HAP-1 (cell line): ENCODE measurements around the gene CHCHD3.

Experiments used
- DNase-seq, 2 experiments: peaks; one replicate each; pipeline ENCODE4 v3.0.0-alpha.2; 2016 to 2020; ENCODE audit warnings: low spot score in 2 of 2
- H3K27me3 ChIP-seq: fragments of 250-450 bp; sonication (Bioruptor Pico); 2 replicates; pipeline ENCODE4 v1.5.1; 2020; ENCODE audit warnings: low read depth, mild to moderate bottlenecking, moderate library complexity
- H3K36me3 ChIP-seq: fragments of 250-450 bp; sonication (Bioruptor Pico); replicated peaks from 2 replicates; pipeline ENCODE4 v1.5.1; 2020; ENCODE audit warnings: mild to moderate bottlenecking
- H3K4me1 ChIP-seq: fragments of 250-450 bp; sonication (Bioruptor Pico); 2 replicates; pipeline ENCODE4 v1.5.1; 2020; ENCODE audit warnings: mild to moderate bottlenecking
- H3K4me3 ChIP-seq: fragments of 250-450 bp; sonication (Bioruptor Pico); 2 replicates; pipeline ENCODE4 v1.5.1; 2020; ENCODE audit warnings: mild to moderate bottlenecking, moderate library complexity
- H3K9me3 ChIP-seq: fragments of 250-450 bp; sonication (Bioruptor Pico); 2 replicates; pipeline ENCODE4 v1.5.1; 2020; ENCODE audit warnings: mild to moderate bottlenecking, moderate library complexity
- in situ Hi-C: fragments of 300-500 bp; cut with MboI; formaldehyde crosslinking; loops from 3 replicates; pipeline ENCODE4 v1.14.3; 2020; ENCODE audit warnings: low sequenced_read_pairs, inconsistent platforms, mixed read lengths

Gene CHCHD3

DNA sequence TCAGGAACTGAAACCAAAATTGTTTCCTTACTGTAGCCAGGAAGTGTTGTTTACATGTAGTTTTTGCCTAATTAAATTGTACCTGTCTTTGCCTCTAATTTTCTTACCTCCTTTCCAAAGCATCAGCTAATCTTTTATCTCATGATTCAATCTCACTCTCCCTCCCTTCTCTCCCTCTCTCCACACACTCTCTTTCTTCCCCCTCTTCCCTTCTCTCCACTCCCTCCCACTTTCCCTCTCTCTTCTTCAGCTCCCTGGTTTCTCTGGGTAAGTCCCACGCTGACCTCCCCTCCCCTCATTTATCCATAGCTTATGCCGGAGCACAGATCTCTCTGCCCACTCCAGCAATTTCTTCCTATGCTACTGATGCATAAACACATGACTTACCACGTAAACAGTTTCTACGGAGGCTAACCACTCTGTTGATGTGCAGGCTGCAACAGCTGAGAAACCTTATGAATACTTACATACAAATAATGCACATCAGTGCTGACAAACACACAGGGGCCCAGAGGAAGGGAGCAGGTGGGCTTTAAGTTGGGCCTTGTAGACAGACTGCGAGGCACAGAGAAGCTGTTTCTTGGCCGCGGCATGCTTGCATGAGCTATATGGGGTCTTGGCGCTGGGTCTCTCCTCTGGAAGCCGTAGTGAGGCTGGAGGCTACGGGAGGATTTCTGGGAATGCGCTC, 331.2 kb downstream of the CHCHD3 start:
- no peaks in the 10 kb centered on the region for H3K36me3 ChIP-seq
- H3K4me1 ChIP-seq, result peaks cover 9% of the 10 kb centered on the region; the same call in 1 of the 2 replicates
- no peak for DNase-seq
- H3K27me3 ChIP-seq, result peaks cover 70% of the 10 kb centered on the region
- no peak overlapping the region for H3K4me3 ChIP-seq
- in situ Hi-C loops, result no loop called here
- no peaks in the 10 kb centered on the region for H3K9me3 ChIP-seq

GRCh38 chr7:132750096-132750495, 331.8 kb downstream of the CHCHD3 start:
- Histone ChIP-seq H3K4me3 (no peak overlapping the region), H3K9me3 (no peaks in the 10 kb centered on the region), H3K4me1 (peaks cover 9% of the 10 kb centered on the region; the same call in 1 of the 2 replicates), H3K27me3 (peaks cover 65% of the 10 kb centered on the region), H3K36me3 (no peaks in the 10 kb centered on the region)
- DNase-seq, result no peak
- in situ Hi-C loops, result no loop called here

DNA sequence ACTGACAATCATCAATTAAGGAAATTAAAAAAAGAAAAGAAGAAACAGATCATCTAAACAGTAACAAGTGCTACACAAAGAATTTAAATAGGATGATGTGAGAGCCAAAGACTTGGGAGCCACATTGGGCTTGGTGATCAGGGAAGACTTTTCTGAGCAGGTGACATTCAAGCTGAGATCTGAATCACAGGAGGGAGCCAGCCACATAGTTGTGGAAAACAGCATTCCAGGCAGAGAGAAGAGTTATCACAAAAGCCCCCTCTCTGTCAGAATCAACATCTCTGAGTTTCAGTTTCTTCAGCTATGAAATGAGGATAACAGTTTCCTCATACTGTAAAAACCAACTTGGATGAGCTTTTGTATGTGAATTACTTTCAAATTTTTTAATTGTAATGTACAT, 336.4 kb downstream of the CHCHD3 start:
- in situ Hi-C loops, result no loop called here
- H3K9me3 ChIP-seq, result peaks cover 10% of the 10 kb centered on the region
- no peaks in the 10 kb centered on the region for H3K36me3 ChIP-seq
- H3K27me3 ChIP-seq, result peaks cover 63% of the 10 kb centered on the region
- no peak for DNase-seq
- H3K4me3 ChIP-seq, result no peak overlapping the region
- H3K4me1 ChIP-seq, result no peaks in the 10 kb centered on the region

GRCh38 chr7:132743974-132744373, 337.9 kb downstream of the CHCHD3 start:
- Histone ChIP-seq H3K27me3 (peaks cover 60% of the 10 kb centered on the region), H3K4me3 (no peak overlapping the region), H3K36me3 (no peaks in the 10 kb centered on the region), H3K9me3 (peaks cover 10% of the 10 kb centered on the region), H3K4me1 (no peaks in the 10 kb centered on the region)
- in situ Hi-C loops, result no loop called here
- no peak for DNase-seq

- Histone ChIP-seq H3K9me3 (peaks cover 10% of the 10 kb centered on the region), H3K4me1 (no peaks in the 10 kb centered on the region), H3K27me3 (peaks cover 61% of the 10 kb centered on the region), H3K36me3 (no peaks in the 10 kb centered on the region), H3K4me3 (no peak overlapping the region)
- DNase-seq, result no peak
- in situ Hi-C loops, result no loop called here
Observed at GRCh38 chr7:132742189-132742612, 339.7 kb downstream of the CHCHD3 start.

DNA sequence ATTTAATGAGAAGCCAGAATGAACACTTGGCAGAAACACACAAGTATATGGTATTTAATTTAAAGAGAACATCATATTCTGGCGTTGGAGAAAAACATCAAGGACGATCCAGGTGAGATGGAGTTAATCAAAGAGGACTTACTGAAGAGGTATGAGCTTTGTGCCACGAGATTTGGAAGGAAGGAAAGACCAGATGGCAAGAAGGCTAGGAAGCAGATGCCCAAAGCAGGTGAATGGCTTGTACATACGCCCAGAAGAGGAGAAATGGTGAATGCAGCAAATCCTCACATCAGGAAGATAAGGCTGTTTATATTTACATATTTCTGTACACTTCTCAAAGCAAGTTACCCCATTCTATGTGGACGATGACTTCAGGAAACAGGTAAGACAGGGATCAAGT, 341.7 kb downstream of the CHCHD3 start:
- H3K4me3 ChIP-seq, result no peak overlapping the region
- H3K9me3 ChIP-seq, result peaks cover 10% of the 10 kb centered on the region
- no peaks in the 10 kb centered on the region for H3K36me3 ChIP-seq
- no peak for DNase-seq
- H3K27me3 ChIP-seq, result peaks cover 66% of the 10 kb centered on the region
- in situ Hi-C loops, result no loop called here
- H3K4me1 ChIP-seq, result no peaks in the 10 kb centered on the region

DNA sequence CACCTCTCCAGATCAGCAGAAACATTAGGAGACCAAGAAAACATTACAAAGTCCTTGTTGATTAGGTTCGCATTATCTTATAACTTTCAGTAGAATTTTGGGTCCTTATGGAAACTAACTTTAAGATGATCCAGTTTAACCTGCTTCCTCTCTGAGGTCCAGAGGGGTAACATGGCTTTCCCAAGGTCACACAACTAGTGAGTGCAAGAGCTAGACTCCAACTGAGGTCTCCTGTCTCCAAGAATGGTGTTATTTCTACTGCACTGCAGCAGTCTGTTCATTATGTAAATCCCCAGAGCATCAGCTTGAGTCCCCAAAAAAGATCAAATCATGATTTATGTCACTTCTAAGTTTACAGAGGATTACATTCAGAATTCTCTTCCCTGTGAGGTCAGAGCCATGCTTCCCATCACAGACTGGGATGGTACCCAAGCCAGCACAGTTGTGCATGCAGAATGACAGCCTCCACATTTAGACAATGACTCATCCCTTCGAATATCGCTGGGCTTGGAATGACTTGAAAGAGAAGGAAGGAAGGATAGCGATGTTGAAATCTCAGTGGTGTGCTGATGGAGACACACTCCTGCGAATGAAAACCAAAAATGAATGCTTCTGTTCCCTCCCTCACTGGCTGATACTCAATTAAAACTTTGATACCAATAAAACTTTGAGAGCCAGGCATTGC, 342.5 kb downstream of the CHCHD3 start:
- peaks cover 4% of the 10 kb centered on the region for H3K9me3 ChIP-seq
- no peak overlapping the region for H3K4me3 ChIP-seq
- H3K27me3 ChIP-seq, result peaks cover 65% of the 10 kb centered on the region
- DNase-seq, result no peak
- no peaks in the 10 kb centered on the region for H3K36me3 ChIP-seq
- in situ Hi-C loops, result no loop called here
- no peaks in the 10 kb centered on the region for H3K4me1 ChIP-seq

DNA sequence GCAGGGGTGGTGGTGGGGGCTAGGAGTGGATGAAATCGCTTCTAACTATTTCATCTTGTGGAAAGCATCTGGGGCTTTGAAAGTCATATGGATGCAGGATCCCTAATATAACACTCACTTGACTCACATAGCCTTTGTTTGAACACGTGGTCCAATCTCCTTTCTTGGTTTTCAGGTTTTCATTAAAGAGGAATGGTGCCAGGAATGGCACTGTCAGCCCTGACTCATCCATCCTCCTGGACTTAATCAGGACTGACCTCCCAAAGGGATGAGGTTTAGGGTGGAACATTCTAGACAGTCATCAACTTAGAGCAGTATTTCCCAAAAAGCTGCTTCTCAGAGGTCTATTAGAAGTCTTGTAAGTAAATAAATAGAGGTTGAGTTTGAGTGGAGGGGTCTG, 343.6 kb downstream of the CHCHD3 start:
- Histone ChIP-seq H3K36me3 (no peaks in the 10 kb centered on the region), H3K4me1 (no peaks in the 10 kb centered on the region), H3K4me3 (no peak overlapping the region), H3K27me3 (peaks cover 65% of the 10 kb centered on the region), H3K9me3 (no peaks in the 10 kb centered on the region)
- in situ Hi-C loops, result no loop called here
- no peak for DNase-seq

GRCh38 chr7:132735476-132735875, 346.4 kb downstream of the CHCHD3 start:
- no peak for DNase-seq
- Histone ChIP-seq H3K36me3 (no peaks in the 10 kb centered on the region), H3K4me3 (no peak overlapping the region), H3K4me1 (no peaks in the 10 kb centered on the region), H3K9me3 (no peaks in the 10 kb centered on the region), H3K27me3 (peaks cover 51% of the 10 kb centered on the region)
- in situ Hi-C loops, result no loop called here
